B cell (primary cell): ENCODE results near the gene CFAP65. TPM values are rescaled to one million over a fixed set of nuclear protein-coding genes. Genes with fewer than 3 reads are reported as not detected.

ENCODE experiments used
- ATAC-seq: fragments of 200-7000 bp; cut with Tn5 transposase; one replicate; pipeline ENCODE4 v1.10.0; 2021; ENCODE audit warnings: low read depth, mild to moderate bottlenecking, moderate number of reproducible peaks, moderate library complexity
- CTCF ChIA-PET: fragments of 350-600 bp; sonication (Branson Sonifier 250); formaldehyde crosslinking; loops from one replicate; lab custom pipeline; 2021; ENCODE audit warnings: antibody characterized with exemption, inconsistent platforms; lab: Charles Lee
- POLR2A ChIA-PET: fragments of 350-600 bp; sonication (Branson Sonifier 250); formaldehyde crosslinking; loops from one replicate; lab custom pipeline; 2021; ENCODE audit warnings: antibody characterized with exemption; lab: Charles Lee
- DNase-seq: peaks from one replicate; pipeline ENCODE4 v3.0.0; 2013
- H2AFZ ChIP-seq: 2 replicates; pipeline ENCODE4 v1.6.1; 2012; ENCODE audit warnings: mild to moderate bottlenecking, low read depth, low read length; ENCODE audit not compliant: insufficient read depth, poor library complexity, severe bottlenecking
- H3K27ac ChIP-seq, 2 donors: 1 replicate in 1 of 2; 2 replicates in 1 of 2; pipeline ENCODE4 v1.5.1; 2012 to 2013; ENCODE audit warnings: low read length in 2 of 2, mild to moderate bottlenecking in 2 of 2, moderate library complexity in 1 of 2
- H3K27me3 ChIP-seq, 4 experiments: fragments of 200-600 bp in 1 of 4; sonication (generic) in 1 of 4; replicated peaks in 1 of 4; 1 replicate in 2 of 4; 2 replicates in 2 of 4; pipeline versions ENCODE4 v1.6.1 to v1.7.0; 2013 to 2016; ENCODE audit warnings: low read length in 3 of 4, mild to moderate bottlenecking in 2 of 4, mixed read lengths in 1 of 4, moderate library complexity in 1 of 4; ENCODE audit not compliant: insufficient read depth in 4 of 4, control insufficient read depth in 3 of 4; ENCODE audit errors: control extremely low read depth in 1 of 4
- H3K36me3 ChIP-seq, 2 experiments: replicated peaks in 1 of 2; 1 replicate in 1 of 2; 2 replicates in 1 of 2; pipeline versions ENCODE4 v1.6.1 to v1.7.1; 2013; ENCODE audit warnings: low read length in 1 of 2; ENCODE audit not compliant: insufficient read depth in 2 of 2, control insufficient read depth in 1 of 2; ENCODE audit errors: control extremely low read depth in 1 of 2, extremely low read depth in 1 of 2
- H3K4me1 ChIP-seq, 2 donors: fragments of 200-600 bp in 1 of 2; sonication (generic) in 1 of 2; 1 replicate in 1 of 2; 2 replicates in 1 of 2; pipeline versions ENCODE4 v1.5.1 to v1.6.1; 2013 to 2017; ENCODE audit warnings: low read length in 2 of 2; ENCODE audit not compliant: control insufficient read depth in 2 of 2, insufficient read depth in 2 of 2
- H3K4me2 ChIP-seq: replicated peaks from 2 replicates; pipeline ENCODE3; 2012; ENCODE audit warnings: mild to moderate bottlenecking, low read depth, low read length; ENCODE audit not compliant: poor library complexity, severe bottlenecking
- H3K4me3 ChIP-seq, 5 experiments: fragments of 200-600 bp in 1 of 5; sonication (generic) in 1 of 5; 1 replicate in 3 of 5; 2 replicates in 2 of 5; pipeline versions ENCODE4 v1.5.1 to v1.7.0; 2011 to 2016; ENCODE audit warnings: low read length in 4 of 5, mild to moderate bottlenecking in 4 of 5, low read depth in 2 of 5, control low read depth in 1 of 5, moderate library complexity in 1 of 5; ENCODE audit not compliant: insufficient read depth in 1 of 5; ENCODE audit errors: control extremely low read depth in 1 of 5, extremely low read depth in 1 of 5
- H3K79me2 ChIP-seq: fragments of 200-600 bp; sonication (generic); one replicate; pipeline ENCODE4 v1.6.0; 2016; ENCODE audit warnings: low read length; ENCODE audit not compliant: control insufficient read depth, insufficient read depth
- H3K9ac ChIP-seq: fragments of 200-600 bp; sonication (generic); 2 replicates; pipeline ENCODE4 v1.6.1; 2017; ENCODE audit warnings: mild to moderate bottlenecking, low read length, moderate library complexity
- H3K9me3 ChIP-seq, 3 donors: one replicate each; pipeline versions ENCODE4 v1.6.1 to v1.7.1; 2013; ENCODE audit warnings: low read length in 2 of 3; ENCODE audit not compliant: control insufficient read depth in 2 of 3, insufficient read depth in 1 of 3; ENCODE audit errors: control extremely low read depth in 1 of 3
- H4K20me1 ChIP-seq: 2 replicates; pipeline ENCODE4 v1.6.0; 2012; ENCODE audit warnings: mild to moderate bottlenecking, low read length; ENCODE audit not compliant: insufficient read depth, control insufficient read depth, poor library complexity, severe bottlenecking
- H3K27ac Mint-ChIP-seq: one replicate; pipeline ENCODE4 v1.8.0; 2021; ENCODE audit warnings: mixed read lengths
- H3K27me3 Mint-ChIP-seq: one replicate; pipeline ENCODE4 v1.8.0; 2021; ENCODE audit warnings: mixed read lengths
- H3K4me1 Mint-ChIP-seq: one replicate; pipeline ENCODE4 v1.8.0; 2021; ENCODE audit warnings: mixed read lengths
- H3K4me3 Mint-ChIP-seq: one replicate; pipeline ENCODE4 v1.8.0; 2021; ENCODE audit warnings: mixed read lengths
- H3K9me3 Mint-ChIP-seq: one replicate; pipeline ENCODE4 v1.8.0; 2022; ENCODE audit warnings: mixed read lengths; ENCODE audit not compliant: insufficient read depth
- EZH2 ChIP-seq: IDR thresholded peaks from 2 replicates; pipeline ENCODE4 v1.6.1; 2012; ENCODE audit warnings: borderline replicate concordance, low read depth, mild to moderate bottlenecking, moderate library complexity, low read length; ENCODE audit not compliant: insufficient read depth, poor library complexity, severe bottlenecking
- WGBS: methylation state at CpG from one replicate; pipeline ENCODE4 v1.1.5; 2013; ENCODE audit warnings: missing lambda C conversion rate; ENCODE audit not compliant: insufficient coverage; 5-methylcytosine and 5-hydroxymethylcytosine counted together
- intact Hi-C: fragments of 100-400 bp; cut with micrococcal nuclease; formaldehyde crosslinking; loops from one replicate; pipeline ENCODE4 v1.10.0; 2022
- polyA plus RNA-seq: library from polyadenylated mRNA; depleted of rRNA; stranded (reverse); fragments of >200 nt; gene quantifications from 2 replicates; pipeline ENCODE4 v1.2.3, GENCODE V29; 2012
- total RNA-seq, 2 donors: library from RNA; stranded (reverse); fragments of 120-200 nt in 1 of 2; gene quantifications; 1 replicate in 1 of 2; 2 replicates in 1 of 2; pipeline versions ENCODE4 v1.2.3 to v1.2.4, GENCODE V29; 2013 to 2022
- TF ChIP-seq, protein P1 (sequence below): fragments of 200-600 bp; IDR thresholded peaks from one replicate; pipeline ENCODE4 v1.8.0; 2022; ENCODE audit warnings: antibody characterized with exemption, mild to moderate bottlenecking

Gene CFAP65
- total and polyA plus RNA-seq, 2 donors (not counting 1 experiment from before 2014, with no cell fraction given), result not detected

DNA sequence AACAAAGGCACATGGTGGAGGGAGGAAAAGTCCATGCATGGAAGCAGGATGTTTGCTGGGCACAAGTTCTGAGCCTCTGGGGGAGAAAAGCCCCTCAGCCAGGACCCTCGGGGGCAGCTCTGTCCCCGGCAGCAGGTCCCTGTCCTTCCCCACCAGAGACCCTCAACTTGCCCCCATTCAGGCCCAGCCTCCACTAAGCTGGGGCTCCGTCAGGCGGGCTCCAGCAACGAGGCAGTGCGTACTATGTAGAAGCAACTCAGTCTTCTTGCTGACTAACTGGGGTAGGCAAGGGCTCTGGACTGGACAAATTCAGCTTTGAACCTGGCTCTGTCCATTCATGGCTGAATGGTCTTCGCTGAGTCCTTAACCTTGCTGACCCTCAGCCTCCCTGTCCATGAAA is 23.0 kb downstream of the CFAP65 start:
- CTCF ChIA-PET, result no interaction called here

DNA sequence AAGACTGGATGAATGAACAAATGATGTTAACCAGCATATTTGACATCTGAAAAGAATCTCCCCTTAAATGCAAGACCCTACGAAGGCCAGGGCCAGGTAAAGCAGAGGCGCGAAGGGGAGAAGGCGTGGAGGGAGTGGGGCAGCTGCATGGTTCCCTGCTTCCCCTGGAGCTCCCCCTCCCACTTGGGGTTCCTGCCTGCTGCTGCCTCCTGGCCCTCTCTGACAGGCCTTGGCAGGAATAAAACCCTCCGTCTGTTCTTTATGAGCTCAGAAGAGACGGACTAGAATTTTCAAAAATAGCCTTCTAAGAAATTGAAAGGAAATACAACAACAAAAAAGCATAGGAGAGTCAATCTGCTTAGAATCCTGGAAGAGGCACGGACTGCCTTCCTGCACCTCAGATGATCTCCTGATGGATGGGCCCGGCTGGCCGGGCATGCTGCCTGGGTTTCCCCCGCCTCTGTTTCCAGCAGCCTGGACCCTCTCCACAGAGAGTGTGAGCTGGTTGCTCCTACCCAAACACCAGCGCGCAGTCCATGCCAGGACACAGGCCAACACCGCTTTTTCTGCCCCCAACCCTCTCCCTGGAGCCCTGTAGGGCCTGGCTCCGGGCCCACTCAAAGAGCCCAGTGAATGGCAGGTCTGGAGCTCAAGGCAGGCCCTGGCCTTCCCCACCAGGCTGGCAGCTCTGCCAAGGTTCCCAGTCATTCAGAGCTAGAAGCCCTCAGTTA is 23.9 kb downstream of the CFAP65 start:
- CTCF ChIA-PET, result interaction anchor here (0.8 to 1.7 kb wide), 2 partner anchors 9 to 37 kb away, joined by 3 read pairs; no protein-coding TSS in a partner anchor
- no peak for ATAC-seq

More for the DNA sequence above, 23.0 kb downstream of the CFAP65 start:
- Mint-ChIP-seq H3K27me3 (peaks cover 35% of the 10 kb centered on the region), H3K4me3 (no peak overlapping the region), H3K9me3 (no peaks in the 10 kb centered on the region), H3K27ac (no peak overlapping the region), H3K4me1 (no peaks in the 10 kb centered on the region)
- TF ChIP-seq EZH2, result no peak
- TF ChIP-seq, protein P1, sequence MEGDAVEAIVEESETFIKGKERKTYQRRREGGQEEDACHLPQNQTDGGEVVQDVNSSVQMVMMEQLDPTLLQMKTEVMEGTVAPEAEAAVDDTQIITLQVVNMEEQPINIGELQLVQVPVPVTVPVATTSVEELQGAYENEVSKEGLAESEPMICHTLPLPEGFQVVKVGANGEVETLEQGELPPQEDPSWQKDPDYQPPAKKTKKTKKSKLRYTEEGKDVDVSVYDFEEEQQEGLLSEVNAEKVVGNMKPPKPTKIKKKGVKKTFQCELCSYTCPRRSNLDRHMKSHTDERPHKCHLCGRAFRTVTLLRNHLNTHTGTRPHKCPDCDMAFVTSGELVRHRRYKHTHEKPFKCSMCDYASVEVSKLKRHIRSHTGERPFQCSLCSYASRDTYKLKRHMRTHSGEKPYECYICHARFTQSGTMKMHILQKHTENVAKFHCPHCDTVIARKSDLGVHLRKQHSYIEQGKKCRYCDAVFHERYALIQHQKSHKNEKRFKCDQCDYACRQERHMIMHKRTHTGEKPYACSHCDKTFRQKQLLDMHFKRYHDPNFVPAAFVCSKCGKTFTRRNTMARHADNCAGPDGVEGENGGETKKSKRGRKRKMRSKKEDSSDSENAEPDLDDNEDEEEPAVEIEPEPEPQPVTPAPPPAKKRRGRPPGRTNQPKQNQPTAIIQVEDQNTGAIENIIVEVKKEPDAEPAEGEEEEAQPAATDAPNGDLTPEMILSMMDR, result no peak
- no peak for DNase-seq
- Histone ChIP-seq H3K4me3 (no peak overlapping the region), H3K79me2 (no peaks in the 10 kb centered on the region), H3K27me3 (peaks cover 0 to 15% (median 1%) of the 10 kb centered on the region in 4 experiments), H3K4me1 (no peaks in the 10 kb centered on the region), H3K9ac (no peak overlapping the region), H3K36me3 (no peaks in the 10 kb centered on the region), H3K9me3 (no peaks in the 10 kb centered on the region), H3K4me2 (no peak overlapping the region), H2AFZ (no peak overlapping the region), H4K20me1 (no peaks in the 10 kb centered on the region), H3K27ac (no peak overlapping the region)
- intact Hi-C loops, result no loop called here
- POLR2A ChIA-PET, result no interaction called here
- ATAC-seq, result no peak
- WGBS, result 92% methylated on average over 6 of the region's 7 CpGs

More for the DNA sequence above, 23.9 kb downstream of the CFAP65 start:
- Histone ChIP-seq H3K9ac (no peak overlapping the region), H3K79me2 (no peaks in the 10 kb centered on the region), H2AFZ (no peak overlapping the region), H3K36me3 (no peaks in the 10 kb centered on the region), H3K4me2 (no peak overlapping the region), H3K4me1 (no peaks in the 10 kb centered on the region), H3K9me3 (no peaks in the 10 kb centered on the region), H3K27ac (no peak overlapping the region), H3K4me3 (no peak overlapping the region), H4K20me1 (no peaks in the 10 kb centered on the region), H3K27me3 (peaks cover 0 to 11% (median 1%) of the 10 kb centered on the region in 4 experiments)
- WGBS, result 83% methylated on average over 14 of the region's 14 CpGs
- intact Hi-C loops, result no loop called here
- Mint-ChIP-seq H3K9me3 (no peaks in the 10 kb centered on the region), H3K27me3 (peaks cover 40% of the 10 kb centered on the region), H3K27ac (no peak overlapping the region), H3K4me3 (no peak overlapping the region), H3K4me1 (no peaks in the 10 kb centered on the region)
- POLR2A ChIA-PET, result no interaction called here
- no peak for TF ChIP-seq EZH2
- TF ChIP-seq, protein P1, result no peak
- DNase-seq, result no peak
